Stomach (tissue), 9 donors: ENCODE results near the gene ALPG. TPM values are rescaled to one million over a fixed set of nuclear protein-coding genes. Genes with fewer than 3 reads are reported as not detected.
"Not testable (repeated sequence)": the region's sequence is repeated elsewhere in the genome, so short reads cannot be mapped to it uniquely, and the experiment has no call there.

ENCODE experiments used
- DNase-seq, 2 donors: peaks; one replicate each; pipeline versions ENCODE4 v3.0.0 to v3.0.0-alpha.2; 2013 to 2019
- H3K27ac ChIP-seq, 5 donors: fragments of 200-600 bp in 4 of 5; sonication (generic) in 4 of 5; one replicate each; pipeline ENCODE4 v1.5.1; 2013 to 2019; ENCODE audit warnings: mild to moderate bottlenecking in 1 of 5, moderate library complexity in 1 of 5
- H3K27me3 ChIP-seq, 3 donors: fragments of 200-600 bp; sonication (generic); one replicate each; pipeline ENCODE4 v1.5.1; 2017 to 2019; ENCODE audit warnings: mixed run types in 1 of 3
- H3K36me3 ChIP-seq, 4 donors: fragments of 200-600 bp; sonication (generic); 1 replicate in 3 of 4; 2 replicates in 1 of 4; pipeline ENCODE4 v1.5.1; 2016 to 2019
- H3K4me1 ChIP-seq, 4 donors: fragments of 200-600 bp; sonication (generic); one replicate each; pipeline ENCODE4 v1.5.1; 2016 to 2019
- H3K4me3 ChIP-seq, 4 donors: fragments of 200-600 bp; sonication (generic) in 3 of 4; one replicate each; pipeline ENCODE4 v1.5.1; 2016 to 2019; ENCODE audit warnings: mild to moderate bottlenecking in 1 of 4
- H3K9me3 ChIP-seq, 4 donors: fragments of 200-600 bp; sonication (generic); one replicate each; pipeline ENCODE4 v1.5.1; 2016 to 2019
- CTCF ChIP-seq, 7 experiments: fragments of 450-650 bp in 4 of 7; fragments of 200-600 bp in 3 of 7; sonication (generic) in 3 of 7; IDR thresholded peaks; one replicate each; pipeline ENCODE4 v1.5.1; 2016 to 2019; ENCODE audit warnings: antibody characterized with exemption in 7 of 7, control low read depth in 2 of 7, mild to moderate bottlenecking in 1 of 7
- EP300 ChIP-seq: sonication (generic); formaldehyde crosslinking; IDR thresholded peaks from one replicate; pipeline ENCODE4 v1.6.1; 2017; ENCODE audit warnings: antibody characterized with exemption
- POLR2A ChIP-seq, 4 donors: fragments of 450-650 bp; IDR thresholded peaks; one replicate each; pipeline ENCODE4 v1.6.1; 2016; ENCODE audit warnings: antibody characterized with exemption in 4 of 4, control low read depth in 2 of 4, mild to moderate bottlenecking in 1 of 4, moderate library complexity in 1 of 4
- POLR2AphosphoS5 ChIP-seq, 3 donors: sonication (generic); formaldehyde crosslinking; IDR thresholded peaks; one replicate each; pipeline ENCODE4 v1.6.1; 2016; ENCODE audit warnings: antibody characterized with exemption in 3 of 3
- WGBS, 5 donors: extraction: QIAGEN DNeasy Blood & Tissue Kit in 3 of 5; methylation state at CpG; one replicate each; pipeline versions ENCODE4 v1.1.5 to v1.1.7; 2013 to 2018; 5-methylcytosine and 5-hydroxymethylcytosine counted together
- intact Hi-C: fragments of 100-400 bp; cut with DNase I; formaldehyde crosslinking; loops from one replicate; pipeline ENCODE4 v1.15.1; 2023; ENCODE audit warnings: low total_unique reads
- polyA plus RNA-seq, 3 donors: library from polyadenylated mRNA; stranded (reverse); fragments of 200-250 nt; gene quantifications; one replicate each; pipeline ENCODE4 v1.2.3, GENCODE V29; 2013
- total RNA-seq, 5 donors: library from RNA; depleted of rRNA; stranded (reverse); fragments of >200 nt; gene quantifications; one replicate each; pipeline versions ENCODE4 v1.1.0 to v1.2.3, GENCODE V29; 2014 to 2016
- donor health status: healthy with polysubstance abuse.
- donor health status: Bipolar disorder and iron deficiency.
- donor health status: healthy.

ALPG gene
- total and polyA plus RNA-seq, 8 donors: not detected

GRCh38 chr2:232389327-232389726 lies 17.3 kb upstream of the ALPG start:
- TF ChIP-seq POLR2A (IDR thresholded peaks at IDR 0.05) (no peak), POLR2AphosphoS5 (IDR thresholded peaks at IDR 0.05) (no peak), CTCF (IDR thresholded peaks at IDR 0.05) (no peak)
- DNase-seq: no peak
- 47 to 64% (median 50%) methylated on average over 6 of the region's 6 CpGs for WGBS, 5 donors
- Histone ChIP-seq H3K4me3 (no peak overlapping the region), H3K27me3 (peaks cover 30 to 93% (median 50%) of the 10 kb centered on the region in 3 donors), H3K27ac (no peak overlapping the region), H3K4me1 (peaks cover 5 to 32% (median 21%) of the 10 kb centered on the region in 4 donors), H3K9me3 (no peaks in the 10 kb centered on the region), H3K36me3 (no peaks in the 10 kb centered on the region)
- intact Hi-C loops: no loop called here

GRCh38 chr2:232390661-232391060 lies 16.0 kb upstream of the ALPG start:
- peaks cover 30 to 83% (median 42%) of the 10 kb centered on the region in 3 donors for H3K27me3 ChIP-seq
- WGBS, 5 donors: 15 to 38% (median 30%) methylated on average over 3 of the region's 3 CpGs
- TF ChIP-seq POLR2AphosphoS5 (IDR thresholded peaks at IDR 0.05): no peak
- TF ChIP-seq POLR2A (IDR thresholded peaks at IDR 0.05): no peak
- no peak for TF ChIP-seq EP300
- TF ChIP-seq CTCF (IDR thresholded peaks at IDR 0.05): no peak

GRCh38 chr2:232393556-232393955 lies 13.1 kb upstream of the ALPG start:
- Histone ChIP-seq H3K36me3 (no peaks in the 10 kb centered on the region), H3K27me3 (peaks cover 7 to 67% (median 13%) of the 10 kb centered on the region in 3 donors)

More at GRCh38 chr2:232390661-232391060, 16.0 kb upstream of the ALPG start:
- intact Hi-C loops: no loop called here
- Histone ChIP-seq H3K4me1 (peaks cover 5 to 31% (median 21%) of the 10 kb centered on the region in 4 donors), H3K4me3 (no peak overlapping the region), H3K27ac (no peak overlapping the region), H3K36me3 (no peaks in the 10 kb centered on the region), H3K9me3 (no peaks in the 10 kb centered on the region)
- no peak for DNase-seq

GRCh38 chr2:232394431-232394830 lies 12.2 kb upstream of the ALPG start:
- H3K27ac ChIP-seq, intact Hi-C loops, H3K36me3 ChIP-seq, H3K4me1 ChIP-seq, H3K4me3 ChIP-seq, DNase-seq, H3K9me3 ChIP-seq: not testable (repeated sequence)
- peaks cover 4 to 67% (median 6%) of the 10 kb centered on the region in 3 donors for H3K27me3 ChIP-seq
- WGBS, 5 donors: 91 to 97% (median 94%) methylated on average over 7 of the region's 7 CpGs

More at GRCh38 chr2:232393556-232393955, 13.1 kb upstream of the ALPG start:
- Histone ChIP-seq H3K4me1 (peaks cover 0 to 2% (median under 1%) of the 10 kb centered on the region in 4 donors), H3K27ac (no peak overlapping the region), H3K4me3 (no peak overlapping the region), H3K9me3 (no peaks in the 10 kb centered on the region)
- no peak for TF ChIP-seq EP300
- TF ChIP-seq POLR2AphosphoS5 (IDR thresholded peaks at IDR 0.05): no peak
- no peak for TF ChIP-seq POLR2A (IDR thresholded peaks at IDR 0.05)
- TF ChIP-seq CTCF (IDR thresholded peaks at IDR 0.05): no peak
- DNase-seq: no peak
- WGBS, 5 donors: 91 to 96% (median 93%) methylated on average over 8 of the region's 8 CpGs
- intact Hi-C loops: no loop called here

- Histone ChIP-seq H3K27ac (no peak overlapping the region), H3K27me3 (peaks cover 0 to 67% (median 6%) of the 10 kb centered on the region in 3 donors), H3K4me1 (no peaks in the 10 kb centered on the region), H3K9me3 (no peaks in the 10 kb centered on the region), H3K36me3 (no peaks in the 10 kb centered on the region), H3K4me3 (no peak overlapping the region)
- no peak for DNase-seq
- 64 to 85% (median 74%) methylated on average over 1 of the region's 1 CpG for WGBS, 5 donors
- no peak for TF ChIP-seq POLR2AphosphoS5 (IDR thresholded peaks at IDR 0.05)
- TF ChIP-seq POLR2A (IDR thresholded peaks at IDR 0.05): no peak
- TF ChIP-seq CTCF (IDR thresholded peaks at IDR 0.05): no peak
- no peak for TF ChIP-seq EP300
- intact Hi-C loops: no loop called here
Observed at GRCh38 chr2:232395586-232395985, 11.1 kb upstream of the ALPG start.
